GM12864 (cell line): ENCODE measurements around the gene SLC37A1.
A peak's percentile ranks its signal among the peaks of the same experiment; 100 is the strongest.
"Not testable (repeated sequence)": the region's sequence is repeated elsewhere in the genome, so short reads cannot be mapped to it uniquely, and the experiment has no call there.

ENCODE experiments used
- DNase-seq: peaks from one replicate; pipeline ENCODE4 v3.0.0-alpha.2; 2011; ENCODE audit warnings: low read depth
- H3K4me3 ChIP-seq: 2 replicates; pipeline ENCODE4 v1.5.1; 2011; ENCODE audit warnings: mild to moderate bottlenecking, low read depth, low read length, control low read depth
- TF ChIP-seq, protein P1 (sequence below): IDR thresholded peaks from 2 replicates; pipeline ENCODE4 v1.5.1; 2011; ENCODE audit warnings: low read depth, mild to moderate bottlenecking, moderate library complexity, low read length, control low read depth, inconsistent platforms; ENCODE audit errors: missing control alignments

Gene SLC37A1

GRCh38 chr21:42468491-42469131 is 45.0 kb upstream of the SLC37A1 start:
- TF ChIP-seq, protein P1, sequence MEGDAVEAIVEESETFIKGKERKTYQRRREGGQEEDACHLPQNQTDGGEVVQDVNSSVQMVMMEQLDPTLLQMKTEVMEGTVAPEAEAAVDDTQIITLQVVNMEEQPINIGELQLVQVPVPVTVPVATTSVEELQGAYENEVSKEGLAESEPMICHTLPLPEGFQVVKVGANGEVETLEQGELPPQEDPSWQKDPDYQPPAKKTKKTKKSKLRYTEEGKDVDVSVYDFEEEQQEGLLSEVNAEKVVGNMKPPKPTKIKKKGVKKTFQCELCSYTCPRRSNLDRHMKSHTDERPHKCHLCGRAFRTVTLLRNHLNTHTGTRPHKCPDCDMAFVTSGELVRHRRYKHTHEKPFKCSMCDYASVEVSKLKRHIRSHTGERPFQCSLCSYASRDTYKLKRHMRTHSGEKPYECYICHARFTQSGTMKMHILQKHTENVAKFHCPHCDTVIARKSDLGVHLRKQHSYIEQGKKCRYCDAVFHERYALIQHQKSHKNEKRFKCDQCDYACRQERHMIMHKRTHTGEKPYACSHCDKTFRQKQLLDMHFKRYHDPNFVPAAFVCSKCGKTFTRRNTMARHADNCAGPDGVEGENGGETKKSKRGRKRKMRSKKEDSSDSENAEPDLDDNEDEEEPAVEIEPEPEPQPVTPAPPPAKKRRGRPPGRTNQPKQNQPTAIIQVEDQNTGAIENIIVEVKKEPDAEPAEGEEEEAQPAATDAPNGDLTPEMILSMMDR = no peak
- H3K4me3 ChIP-seq = no peak overlapping the region
- DNase-seq = no peak

DNA sequence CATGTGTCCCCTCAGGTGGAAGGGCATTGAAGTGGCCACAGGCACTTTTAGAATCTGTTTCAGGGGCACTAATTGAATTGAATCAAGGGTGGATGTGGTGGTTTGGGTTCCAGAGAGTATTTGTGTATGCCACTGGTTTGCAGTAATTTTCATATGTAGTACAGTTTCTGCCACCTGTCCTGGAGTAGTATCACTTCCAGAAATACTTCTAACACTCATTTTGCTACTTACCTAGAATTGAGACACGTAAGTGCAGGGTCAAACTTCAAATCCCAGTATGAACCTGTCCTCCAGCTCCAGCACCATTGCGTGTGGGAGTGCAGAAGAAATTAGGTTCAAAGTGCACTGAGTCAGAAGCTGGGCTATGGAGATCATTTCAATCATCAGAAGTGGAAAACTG is 44.4 kb upstream of the SLC37A1 start:
- H3K4me3 ChIP-seq = no peak overlapping the region
- TF ChIP-seq, protein P1 = no peak
- DNase-seq = peak; percentile 57

DNA sequence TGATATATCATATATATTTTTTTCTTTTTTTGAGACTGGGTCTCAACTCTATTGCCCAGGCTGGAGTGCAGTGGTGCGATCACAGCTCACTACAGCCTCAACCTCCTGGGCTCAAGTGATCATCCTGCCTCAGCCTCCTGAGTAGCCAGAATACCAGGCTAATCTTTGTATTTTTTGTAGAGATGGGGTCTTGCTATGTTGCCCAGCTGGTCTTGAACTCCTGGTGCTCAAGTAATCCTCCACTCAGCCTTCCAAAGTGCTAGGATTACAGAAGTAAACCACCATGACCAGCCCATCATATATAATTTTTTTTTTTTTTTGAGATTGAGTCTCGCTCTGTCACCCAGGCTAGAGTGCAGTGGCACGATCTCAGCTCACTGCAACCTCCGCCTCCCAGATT is 43.9 kb upstream of the SLC37A1 start:
- not testable (repeated sequence) for H3K4me3 ChIP-seq, DNase-seq

DNA sequence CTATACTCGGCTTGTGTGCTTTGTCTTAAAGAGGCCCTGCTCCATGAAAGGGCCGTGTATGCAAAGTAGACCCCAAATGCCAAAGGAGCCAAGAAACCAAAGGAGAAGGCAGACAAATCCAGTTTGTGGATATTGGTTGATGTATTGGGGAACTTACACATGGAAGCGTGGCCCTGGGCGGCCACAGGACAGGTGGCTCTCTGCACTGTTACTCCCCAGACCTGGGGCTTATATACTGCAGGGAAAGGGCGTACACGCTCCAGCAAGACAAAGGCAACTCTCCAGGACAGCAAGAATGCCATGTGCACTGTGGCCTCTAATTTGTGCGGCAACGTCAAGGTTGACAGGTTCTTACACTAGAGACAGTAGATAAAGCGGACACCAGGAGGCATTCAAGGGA is 42.4 kb upstream of the SLC37A1 start:
- no peak for DNase-seq
- TF ChIP-seq, protein P1 = no peak

DNA sequence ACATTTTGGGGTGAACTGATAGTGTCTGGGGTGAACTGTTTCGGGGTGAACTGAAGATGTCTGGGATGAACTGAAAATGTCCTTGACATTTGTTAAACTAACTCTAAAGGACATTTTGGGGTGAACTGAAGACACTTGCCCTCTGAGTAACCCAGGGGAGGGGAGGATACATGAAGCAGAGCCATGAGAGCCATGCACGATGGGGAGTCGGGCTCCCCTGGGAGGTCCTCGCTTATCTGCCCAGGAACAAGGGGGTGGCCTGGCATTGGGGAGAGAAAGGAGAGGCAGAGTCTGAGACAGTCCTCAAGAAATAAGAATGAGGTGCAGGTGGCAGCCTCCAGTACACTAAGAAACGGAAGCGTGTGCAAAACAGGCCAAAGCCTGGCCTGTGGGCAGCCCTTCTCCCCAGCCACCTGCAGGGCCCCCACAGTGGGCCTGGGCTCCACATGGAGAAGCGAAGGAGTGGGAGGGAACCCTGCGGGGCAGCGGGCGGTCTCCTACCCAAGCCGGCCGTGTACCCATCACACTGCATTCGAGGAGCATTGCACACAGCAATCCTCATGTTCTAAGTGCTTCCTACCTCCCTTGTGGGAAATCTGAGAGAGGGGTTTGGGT is 41.8 kb upstream of the SLC37A1 start:
- TF ChIP-seq, protein P1 = no peak
- DNase-seq = no peak
- H3K4me3 ChIP-seq = no peak overlapping the region

More for the DNA sequence above, 42.4 kb upstream of the SLC37A1 start:
- H3K4me3 ChIP-seq = no peak overlapping the region

DNA sequence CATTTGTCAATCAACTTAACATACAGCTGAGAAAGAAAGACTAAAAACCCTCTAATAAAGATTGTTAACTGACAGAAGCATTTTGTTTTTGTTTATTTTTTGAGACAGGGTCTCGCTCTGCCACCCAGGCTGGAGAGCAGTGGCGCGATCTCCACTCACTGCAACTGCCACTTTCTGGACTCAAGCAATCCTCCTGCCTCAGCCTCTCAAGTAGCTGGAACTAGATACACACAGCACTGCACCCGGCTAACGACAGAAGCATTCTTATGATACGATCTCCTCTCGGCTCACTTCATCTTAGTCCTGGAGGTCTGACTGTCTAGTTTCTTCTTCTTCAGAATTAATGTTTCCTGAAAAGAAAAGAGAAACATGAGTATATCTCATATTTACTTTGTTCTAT is 41.1 kb upstream of the SLC37A1 start:
- DNase-seq = no peak
- TF ChIP-seq, protein P1 = no peak
- H3K4me3 ChIP-seq = no peak overlapping the region

- TF ChIP-seq, protein P1 = no peak
- no peak for DNase-seq
- no peak overlapping the region for H3K4me3 ChIP-seq
These were observed 40.1 kb upstream of the SLC37A1 start for GRCh38 chr21:42473498-42474042.
